Neural crest cell (in vitro differentiated cells): ENCODE measurements around the gene EPN1. TPM values are rescaled to one million over a fixed set of nuclear protein-coding genes. Genes with fewer than 3 reads are reported as not detected.

Source experiments
- DNase-seq: peaks from one replicate; pipeline ENCODE4 v3.0.0; 2021; ENCODE audit warnings: low read depth, mixed read lengths, low spot score
- H3K27ac Mint-ChIP-seq: one replicate; pipeline ENCODE4 v1.8.0; 2021; ENCODE audit warnings: mild to moderate bottlenecking, mixed read lengths; ENCODE audit not compliant: unreplicated experiment
- H3K27me3 Mint-ChIP-seq: 2 replicates; pipeline ENCODE4 v1.8.0; 2021; ENCODE audit warnings: low read depth, mild to moderate bottlenecking, mixed read lengths
- H3K36me3 Mint-ChIP-seq: 2 replicates; pipeline ENCODE4 v1.8.0; 2021; ENCODE audit warnings: low read depth, mild to moderate bottlenecking, mixed read lengths
- H3K4me1 Mint-ChIP-seq: 2 replicates; pipeline ENCODE4 v1.8.0; 2021; ENCODE audit warnings: mixed read lengths
- H3K4me3 Mint-ChIP-seq: one replicate; pipeline ENCODE4 v1.8.0; 2021; ENCODE audit warnings: mild to moderate bottlenecking, mixed read lengths
- H3K9me3 Mint-ChIP-seq: 2 replicates; pipeline ENCODE4 v1.8.0; 2021; ENCODE audit warnings: mixed read lengths
- CTCF ChIP-seq: fragments of 200-600 bp; sonication (generic); conservative IDR thresholded peaks from 2 replicates; pipeline ENCODE4 v1.5.0; 2021; ENCODE audit warnings: antibody characterized with exemption, mild to moderate bottlenecking
- total RNA-seq: library from RNA; stranded (reverse); gene quantifications from 2 replicates; pipeline ENCODE4 v1.2.1, GENCODE V29; 2021

Gene EPN1
- total RNA-seq, 1 donor from 2014 or later, result 129 TPM

GRCh38 chr19:55677572-55678028 is 2.6 kb downstream of the EPN1 start:
- no peaks in the 10 kb centered on the region for H3K9me3 Mint-ChIP-seq
- H3K36me3 Mint-ChIP-seq, result peaks cover 7% of the 10 kb centered on the region
- H3K4me3 Mint-ChIP-seq, result peak overlapping the region; percentile 95
- H3K27me3 Mint-ChIP-seq, result peaks cover 6% of the 10 kb centered on the region
- no peak for TF ChIP-seq CTCF
- H3K27ac Mint-ChIP-seq, result no peak overlapping the region
- peaks cover 36% of the 10 kb centered on the region for H3K4me1 Mint-ChIP-seq
- no peak for DNase-seq

- H3K27me3 Mint-ChIP-seq, result peaks cover 6% of the 10 kb centered on the region
- TF ChIP-seq CTCF, result no peak
- peaks cover 36% of the 10 kb centered on the region for H3K4me1 Mint-ChIP-seq
- DNase-seq, result no peak
- no peak overlapping the region for H3K27ac Mint-ChIP-seq
- no peaks in the 10 kb centered on the region for H3K9me3 Mint-ChIP-seq
- peaks cover 7% of the 10 kb centered on the region for H3K36me3 Mint-ChIP-seq
- peak overlapping the region; percentile 95 for H3K4me3 Mint-ChIP-seq
Observed at GRCh38 chr19:55678121-55678671, 3.2 kb downstream of the EPN1 start.

GRCh38 chr19:55679343-55680257 is 4.6 kb downstream of the EPN1 start:
- no peak overlapping the region for H3K27ac Mint-ChIP-seq
- H3K36me3 Mint-ChIP-seq, result peaks cover 4% of the 10 kb centered on the region

GRCh38 chr19:55680339-55681130 is 5.5 kb downstream of the EPN1 start:
- Mint-ChIP-seq H3K27me3 (peaks cover 3% of the 10 kb centered on the region), H3K27ac (no peak overlapping the region), H3K9me3 (no peaks in the 10 kb centered on the region), H3K36me3 (peaks cover 2% of the 10 kb centered on the region), H3K4me3 (peak overlapping the region; percentile 67), H3K4me1 (peaks cover 22% of the 10 kb centered on the region)
- TF ChIP-seq CTCF, result no peak
- DNase-seq, result no peak

More at GRCh38 chr19:55679343-55680257, 4.6 kb downstream of the EPN1 start:
- TF ChIP-seq CTCF, result no peak
- peaks cover 25% of the 10 kb centered on the region for H3K4me1 Mint-ChIP-seq
- H3K27me3 Mint-ChIP-seq, result peaks cover 6% of the 10 kb centered on the region
- peak overlapping the region; percentile 62 for H3K4me3 Mint-ChIP-seq
- no peak for DNase-seq
- no peaks in the 10 kb centered on the region for H3K9me3 Mint-ChIP-seq
